ENCODE measurements around the gene PPP1R12B.

The PPP1R12B gene

GRCh38 chr1:202315576-202316168, 32.8 kb upstream of the PPP1R12B start:
- H3K27ac ChIP-seq (ENCODE audit: insufficient read depth, low read depth, low read length, poor library complexity, severe bottlenecking): no peak overlapping the region
- no peaks in the 10 kb centered on the region for H3K4me1 ChIP-seq (ENCODE audit: control insufficient read depth, insufficient read depth, low read length)
- WGBS, 2 experiments: 34 to 36% methylated on average over 8 of the region's 9 CpGs
- no peaks in the 10 kb centered on the region for H3K9me3 ChIP-seq (ENCODE audit: control insufficient read depth, low read length)
- no peak overlapping the region for H3K4me3 ChIP-seq (ENCODE audit: insufficient read depth, low read depth, low read length)
- H3K27me3 ChIP-seq (ENCODE audit: control insufficient read depth, insufficient read depth, low read length, poor library complexity, severe bottlenecking): no peaks in the 10 kb centered on the region
- no peaks in the 10 kb centered on the region for H3K36me3 ChIP-seq (ENCODE audit: control insufficient read depth, insufficient read depth, low read length)

- Histone ChIP-seq H3K4me3 (ENCODE audit: insufficient read depth, low read depth, low read length) (no peak overlapping the region), H3K4me1 (ENCODE audit: control insufficient read depth, insufficient read depth, low read length) (no peaks in the 10 kb centered on the region), H3K9me3 (ENCODE audit: control insufficient read depth, low read length) (no peaks in the 10 kb centered on the region), H3K27ac (ENCODE audit: insufficient read depth, low read depth, low read length, poor library complexity, severe bottlenecking) (no peak overlapping the region), H3K36me3 (ENCODE audit: control insufficient read depth, insufficient read depth, low read length) (no peaks in the 10 kb centered on the region), H3K27me3 (ENCODE audit: control insufficient read depth, insufficient read depth, low read length, poor library complexity, severe bottlenecking) (no peaks in the 10 kb centered on the region)
These were observed 32.3 kb upstream of the PPP1R12B start for GRCh38 chr1:202316186-202316585.

DNA sequence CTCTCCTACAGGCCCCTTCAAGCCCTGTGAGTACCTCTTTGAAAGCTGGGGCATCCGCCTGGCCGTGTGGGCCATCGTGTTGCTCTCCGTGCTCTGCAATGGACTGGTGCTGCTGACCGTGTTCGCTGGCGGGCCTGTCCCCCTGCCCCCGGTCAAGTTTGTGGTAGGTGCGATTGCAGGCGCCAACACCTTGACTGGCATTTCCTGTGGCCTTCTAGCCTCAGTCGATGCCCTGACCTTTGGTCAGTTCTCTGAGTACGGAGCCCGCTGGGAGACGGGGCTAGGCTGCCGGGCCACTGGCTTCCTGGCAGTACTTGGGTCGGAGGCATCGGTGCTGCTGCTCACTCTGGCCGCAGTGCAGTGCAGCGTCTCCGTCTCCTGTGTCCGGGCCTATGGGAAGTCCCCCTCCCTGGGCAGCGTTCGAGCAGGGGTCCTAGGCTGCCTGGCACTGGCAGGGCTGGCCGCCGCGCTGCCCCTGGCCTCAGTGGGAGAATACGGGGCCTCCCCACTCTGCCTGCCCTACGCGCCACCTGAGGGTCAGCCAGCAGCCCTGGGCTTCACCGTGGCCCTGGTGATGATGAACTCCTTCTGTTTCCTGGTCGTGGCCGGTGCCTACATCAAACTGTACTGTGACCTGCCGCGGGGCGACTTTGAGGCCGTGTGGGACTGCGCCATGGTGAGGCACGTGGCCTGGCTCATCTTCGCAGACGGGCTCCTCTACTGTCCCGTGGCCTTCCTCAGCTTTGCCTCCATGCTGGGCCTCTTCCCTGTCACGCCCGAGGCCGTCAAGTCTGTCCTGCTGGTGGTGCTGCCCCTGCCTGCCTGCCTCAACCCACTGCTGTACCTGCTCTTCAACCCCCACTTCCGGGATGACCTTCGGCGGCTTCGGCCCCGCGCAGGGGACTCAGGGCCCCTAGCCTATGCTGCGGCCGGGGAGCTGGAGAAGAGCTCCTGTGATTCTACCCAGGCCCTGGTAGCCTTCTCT, 30.3 kb upstream of the PPP1R12B start:
- WGBS, 2 experiments: 93 to 94% methylated on average over 52 of the region's 52 CpGs
- no peaks in the 10 kb centered on the region for H3K27me3 ChIP-seq (ENCODE audit: control insufficient read depth, insufficient read depth, low read length, poor library complexity, severe bottlenecking)

GRCh38 chr1:202319381-202320080, 29.0 kb upstream of the PPP1R12B start:
- no peaks in the 10 kb centered on the region for H3K27me3 ChIP-seq (ENCODE audit: control insufficient read depth, insufficient read depth, low read length, poor library complexity, severe bottlenecking)
- no peaks in the 10 kb centered on the region for H3K9me3 ChIP-seq (ENCODE audit: control insufficient read depth, low read length)
- H3K4me1 ChIP-seq (ENCODE audit: control insufficient read depth, insufficient read depth, low read length): no peaks in the 10 kb centered on the region
- no peak overlapping the region for H3K4me3 ChIP-seq (ENCODE audit: insufficient read depth, low read depth, low read length)
- H3K27ac ChIP-seq (ENCODE audit: insufficient read depth, low read depth, low read length, poor library complexity, severe bottlenecking): no peak overlapping the region
- no peaks in the 10 kb centered on the region for H3K36me3 ChIP-seq (ENCODE audit: control insufficient read depth, insufficient read depth, low read length)
- 89% methylated on average over 4 of the region's 4 CpGs for WGBS, 2 experiments

More for the DNA sequence above, 30.3 kb upstream of the PPP1R12B start:
- Histone ChIP-seq H3K4me1 (ENCODE audit: control insufficient read depth, insufficient read depth, low read length) (no peaks in the 10 kb centered on the region), H3K36me3 (ENCODE audit: control insufficient read depth, insufficient read depth, low read length) (no peaks in the 10 kb centered on the region), H3K27ac (ENCODE audit: insufficient read depth, low read depth, low read length, poor library complexity, severe bottlenecking) (no peak overlapping the region), H3K9me3 (ENCODE audit: control insufficient read depth, low read length) (no peaks in the 10 kb centered on the region), H3K4me3 (ENCODE audit: insufficient read depth, low read depth, low read length) (no peak overlapping the region)

GRCh38 chr1:202320081-202320405, 28.5 kb upstream of the PPP1R12B start:
- H3K9me3 ChIP-seq (ENCODE audit: control insufficient read depth, low read length): no peaks in the 10 kb centered on the region
- no peak overlapping the region for H3K4me3 ChIP-seq (ENCODE audit: insufficient read depth, low read depth, low read length)
- no peaks in the 10 kb centered on the region for H3K27me3 ChIP-seq (ENCODE audit: control insufficient read depth, insufficient read depth, low read length, poor library complexity, severe bottlenecking)
- no peaks in the 10 kb centered on the region for H3K4me1 ChIP-seq (ENCODE audit: control insufficient read depth, insufficient read depth, low read length)
- H3K27ac ChIP-seq (ENCODE audit: insufficient read depth, low read depth, low read length, poor library complexity, severe bottlenecking): no peak overlapping the region
- no peaks in the 10 kb centered on the region for H3K36me3 ChIP-seq (ENCODE audit: control insufficient read depth, insufficient read depth, low read length)

- Histone ChIP-seq H3K4me3 (ENCODE audit: insufficient read depth, low read depth, low read length) (no peak overlapping the region), H3K36me3 (ENCODE audit: control insufficient read depth, insufficient read depth, low read length) (no peaks in the 10 kb centered on the region), H3K27ac (ENCODE audit: insufficient read depth, low read depth, low read length, poor library complexity, severe bottlenecking) (no peak overlapping the region), H3K9me3 (ENCODE audit: control insufficient read depth, low read length) (no peaks in the 10 kb centered on the region), H3K27me3 (ENCODE audit: control insufficient read depth, insufficient read depth, low read length, poor library complexity, severe bottlenecking) (no peaks in the 10 kb centered on the region), H3K4me1 (ENCODE audit: control insufficient read depth, insufficient read depth, low read length) (no peaks in the 10 kb centered on the region)
- WGBS, 2 experiments: 92 to 96% methylated on average over 4 of the region's 4 CpGs
These were observed 24.8 kb upstream of the PPP1R12B start for GRCh38 chr1:202323731-202324130.

- Histone ChIP-seq H3K4me3 (ENCODE audit: insufficient read depth, low read depth, low read length) (no peak overlapping the region), H3K4me1 (ENCODE audit: control insufficient read depth, insufficient read depth, low read length) (no peaks in the 10 kb centered on the region), H3K27me3 (ENCODE audit: control insufficient read depth, insufficient read depth, low read length, poor library complexity, severe bottlenecking) (no peaks in the 10 kb centered on the region), H3K36me3 (ENCODE audit: control insufficient read depth, insufficient read depth, low read length) (no peaks in the 10 kb centered on the region), H3K9me3 (ENCODE audit: control insufficient read depth, low read length) (no peaks in the 10 kb centered on the region), H3K27ac (ENCODE audit: insufficient read depth, low read depth, low read length, poor library complexity, severe bottlenecking) (no peak overlapping the region)
- 94 to 96% methylated on average over 2 of the region's 2 CpGs for WGBS, 2 experiments
These were observed 23.9 kb upstream of the PPP1R12B start for GRCh38 chr1:202324646-202325045.

- Histone ChIP-seq H3K27me3 (ENCODE audit: control insufficient read depth, insufficient read depth, low read length, poor library complexity, severe bottlenecking) (no peaks in the 10 kb centered on the region), H3K27ac (ENCODE audit: insufficient read depth, low read depth, low read length, poor library complexity, severe bottlenecking) (no peak overlapping the region), H3K4me1 (ENCODE audit: control insufficient read depth, insufficient read depth, low read length) (no peaks in the 10 kb centered on the region), H3K36me3 (ENCODE audit: control insufficient read depth, insufficient read depth, low read length) (peaks cover 32% of the 10 kb centered on the region), H3K9me3 (ENCODE audit: control insufficient read depth, low read length) (no peaks in the 10 kb centered on the region), H3K4me3 (ENCODE audit: insufficient read depth, low read depth, low read length) (no peak overlapping the region)
These were observed 18.6 kb upstream of the PPP1R12B start for GRCh38 chr1:202329891-202330290.

DNA sequence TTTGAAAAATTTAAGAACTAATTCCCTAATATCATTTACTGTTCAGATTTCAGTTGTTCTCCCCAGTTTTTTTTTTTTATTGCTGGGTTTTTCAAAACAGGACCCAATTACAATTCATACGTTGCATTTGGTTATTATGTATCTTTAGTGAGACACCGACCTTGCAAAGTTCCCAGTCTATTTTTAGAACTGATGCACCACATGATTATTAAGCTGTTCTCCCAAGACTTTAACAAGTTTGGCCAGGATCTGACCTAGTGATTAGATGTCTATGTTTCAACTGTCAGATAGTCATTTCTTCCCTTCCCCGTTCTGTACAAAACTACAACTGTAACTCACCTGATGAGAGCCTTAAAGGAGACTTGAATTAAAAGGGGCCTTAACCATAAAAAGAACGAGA, 14.6 kb upstream of the PPP1R12B start:
- Histone ChIP-seq H3K9me3 (ENCODE audit: control insufficient read depth, low read length) (no peaks in the 10 kb centered on the region), H3K4me3 (ENCODE audit: insufficient read depth, low read depth, low read length) (no peak overlapping the region), H3K4me1 (ENCODE audit: control insufficient read depth, insufficient read depth, low read length) (no peaks in the 10 kb centered on the region), H3K27me3 (ENCODE audit: control insufficient read depth, insufficient read depth, low read length, poor library complexity, severe bottlenecking) (no peaks in the 10 kb centered on the region), H3K27ac (ENCODE audit: insufficient read depth, low read depth, low read length, poor library complexity, severe bottlenecking) (no peak overlapping the region), H3K36me3 (ENCODE audit: control insufficient read depth, insufficient read depth, low read length) (peaks cover 34% of the 10 kb centered on the region)
- WGBS, 2 experiments: 91 to 94% methylated on average over 4 of the region's 4 CpGs

DNA sequence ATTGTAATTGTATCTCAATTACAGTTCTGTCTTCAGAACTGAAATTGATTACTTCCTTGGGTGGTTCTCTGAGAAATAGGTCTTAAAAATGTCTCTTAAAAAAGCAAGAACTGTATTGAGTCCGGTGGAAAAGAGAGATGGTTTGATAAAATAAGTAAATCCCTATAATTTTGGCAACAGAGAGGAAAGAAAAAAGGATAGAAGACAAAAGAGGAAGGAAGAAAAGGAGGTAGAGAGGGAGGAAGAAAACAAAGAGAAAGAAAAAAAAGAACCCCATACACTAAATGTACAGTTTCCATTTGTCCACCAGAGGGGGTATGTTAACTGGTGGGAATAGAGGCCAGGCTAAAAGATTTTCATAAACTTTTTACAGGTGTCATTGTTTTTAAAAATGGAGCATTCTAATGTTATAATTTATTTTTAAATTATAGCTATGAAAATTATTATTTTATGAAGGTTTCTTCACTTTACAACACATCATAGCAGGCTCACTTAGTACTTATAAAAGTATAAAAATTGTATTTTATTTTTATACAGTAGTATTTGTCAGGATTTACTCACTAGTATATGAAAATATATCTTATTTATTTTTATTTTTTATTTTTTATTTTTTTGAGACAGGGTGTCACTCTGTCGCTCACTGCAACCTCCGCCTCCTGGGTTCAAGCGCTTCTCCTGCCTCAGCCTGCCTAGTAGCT, 4.7 kb upstream of the PPP1R12B start:
- no peaks in the 10 kb centered on the region for H3K4me1 ChIP-seq (ENCODE audit: control insufficient read depth, insufficient read depth, low read length)
- WGBS, 2 experiments: 74 to 76% methylated on average over 4 of the region's 4 CpGs
- no peak overlapping the region for H3K4me3 ChIP-seq (ENCODE audit: insufficient read depth, low read depth, low read length)
- H3K27ac ChIP-seq (ENCODE audit: insufficient read depth, low read depth, low read length, poor library complexity, severe bottlenecking): no peak overlapping the region
- no peaks in the 10 kb centered on the region for H3K27me3 ChIP-seq (ENCODE audit: control insufficient read depth, insufficient read depth, low read length, poor library complexity, severe bottlenecking)
- H3K36me3 ChIP-seq (ENCODE audit: control insufficient read depth, insufficient read depth, low read length): no peaks in the 10 kb centered on the region
- H3K9me3 ChIP-seq (ENCODE audit: control insufficient read depth, low read length): no peaks in the 10 kb centered on the region

All from ectodermal cell (in vitro differentiated cells).